Memory B cell (primary cell): ENCODE results near the gene NCOR2.

Source experiments
- ATAC-seq: fragments of 150-1000 bp; cut with Tn5 transposase; 2 replicates; pipeline ENCODE4 v1.10.0; 2021; ENCODE audit warnings: low read depth, mild to moderate bottlenecking, moderate library complexity
- DNase-seq, 2 donors: peaks; one replicate each; pipeline ENCODE4 v3.0.0; 2022; ENCODE audit warnings: low spot score in 2 of 2
- H3K27ac Mint-ChIP-seq: one replicate; pipeline ENCODE4 v1.8.0; 2022; ENCODE audit warnings: mild to moderate bottlenecking, moderate library complexity, mixed read lengths
- H3K27me3 Mint-ChIP-seq: one replicate; pipeline ENCODE4 v1.8.0; 2022; ENCODE audit warnings: mixed read lengths
- H3K36me3 Mint-ChIP-seq: one replicate; pipeline ENCODE4 v1.8.0; 2022; ENCODE audit warnings: mild to moderate bottlenecking, mixed read lengths
- H3K4me1 Mint-ChIP-seq: one replicate; pipeline ENCODE4 v1.8.0; 2022; ENCODE audit warnings: mixed read lengths
- H3K4me3 Mint-ChIP-seq: one replicate; pipeline ENCODE4 v1.8.0; 2022; ENCODE audit warnings: mild to moderate bottlenecking, moderate library complexity, mixed read lengths
- H3K9me3 Mint-ChIP-seq: one replicate; pipeline ENCODE4 v1.8.0; 2022; ENCODE audit warnings: mixed read lengths

Gene NCOR2

DNA sequence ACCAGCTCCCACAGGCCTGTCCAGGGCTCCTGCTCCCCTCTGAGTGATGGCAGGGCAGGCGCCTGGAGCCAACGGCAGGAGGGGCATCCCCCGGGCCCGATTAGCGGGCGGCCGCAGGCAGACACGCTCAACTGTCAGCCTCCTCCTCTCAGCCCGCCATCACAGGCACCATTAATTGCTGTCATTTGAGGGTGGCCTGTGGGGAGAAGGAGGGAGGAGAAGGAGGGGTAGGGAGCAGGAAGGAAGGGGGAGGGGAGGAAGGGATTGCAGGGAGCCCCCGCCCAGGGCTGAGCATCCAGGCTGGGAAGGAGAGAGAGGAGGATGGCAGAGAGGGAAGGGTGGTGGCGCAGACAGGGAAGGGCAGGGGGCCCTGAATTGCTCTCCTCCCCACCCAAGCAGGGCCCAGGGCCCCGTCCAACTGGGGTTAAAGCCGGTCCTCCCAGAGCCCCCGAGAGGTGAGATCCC lies 36.1 kb downstream of the NCOR2 start:
- H3K4me1 Mint-ChIP-seq, result peaks cover 7% of the 10 kb centered on the region
- no peak overlapping the region for H3K4me3 Mint-ChIP-seq
- H3K27ac Mint-ChIP-seq, result no peak overlapping the region
- DNase-seq, result no peak
- no peak for ATAC-seq
- H3K9me3 Mint-ChIP-seq, result no peaks in the 10 kb centered on the region
- no peaks in the 10 kb centered on the region for H3K27me3 Mint-ChIP-seq
- H3K36me3 Mint-ChIP-seq, result peaks cover 8% of the 10 kb centered on the region

- ATAC-seq, result no peak
- Mint-ChIP-seq H3K36me3 (peaks cover 8% of the 10 kb centered on the region), H3K4me3 (no peak overlapping the region), H3K4me1 (peaks cover 7% of the 10 kb centered on the region), H3K9me3 (no peaks in the 10 kb centered on the region), H3K27ac (no peak overlapping the region), H3K27me3 (no peaks in the 10 kb centered on the region)
- no peak for DNase-seq
Measured at GRCh38 chr12:124530637-124531263, 36.7 kb downstream of the NCOR2 start.

DNA sequence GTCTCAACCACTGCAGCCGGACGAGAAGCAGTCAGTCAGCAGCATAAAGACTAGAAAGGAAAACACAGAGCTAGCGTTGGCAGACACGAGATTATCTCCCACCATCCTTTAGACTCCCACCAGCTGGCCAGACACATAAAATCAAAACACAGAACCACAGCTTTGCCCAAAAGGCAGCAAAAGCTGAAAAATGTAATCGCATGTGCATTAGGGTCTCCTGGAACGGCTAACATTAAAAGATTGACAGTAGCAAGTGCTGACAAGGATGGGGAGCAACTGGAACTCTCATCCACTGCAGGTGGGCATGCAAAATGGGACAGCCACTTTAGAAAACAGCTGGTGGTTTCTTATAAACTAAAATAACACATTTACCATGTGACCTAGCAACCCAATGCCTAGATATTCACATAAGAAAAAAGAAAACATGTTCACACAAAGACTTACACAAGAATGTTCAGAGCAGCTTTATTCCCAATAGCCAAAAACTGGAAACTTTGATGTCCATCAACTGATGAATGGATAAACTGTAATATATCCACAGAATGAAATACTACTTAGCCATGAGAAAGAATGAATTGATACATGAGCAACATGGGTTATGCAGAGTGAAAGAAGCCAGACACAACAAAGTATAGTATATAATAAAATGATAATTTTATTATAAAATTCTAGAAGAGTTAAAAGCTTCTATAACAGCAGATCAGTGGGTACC lies 37.7 kb downstream of the NCOR2 start:
- no peak overlapping the region for H3K4me3 Mint-ChIP-seq
- no peaks in the 10 kb centered on the region for H3K27me3 Mint-ChIP-seq
- peaks cover 8% of the 10 kb centered on the region for H3K36me3 Mint-ChIP-seq
- H3K9me3 Mint-ChIP-seq, result no peaks in the 10 kb centered on the region
- DNase-seq, result no peak
- H3K4me1 Mint-ChIP-seq, result peaks cover 8% of the 10 kb centered on the region
- no peak overlapping the region for H3K27ac Mint-ChIP-seq
- ATAC-seq, result no peak

DNA sequence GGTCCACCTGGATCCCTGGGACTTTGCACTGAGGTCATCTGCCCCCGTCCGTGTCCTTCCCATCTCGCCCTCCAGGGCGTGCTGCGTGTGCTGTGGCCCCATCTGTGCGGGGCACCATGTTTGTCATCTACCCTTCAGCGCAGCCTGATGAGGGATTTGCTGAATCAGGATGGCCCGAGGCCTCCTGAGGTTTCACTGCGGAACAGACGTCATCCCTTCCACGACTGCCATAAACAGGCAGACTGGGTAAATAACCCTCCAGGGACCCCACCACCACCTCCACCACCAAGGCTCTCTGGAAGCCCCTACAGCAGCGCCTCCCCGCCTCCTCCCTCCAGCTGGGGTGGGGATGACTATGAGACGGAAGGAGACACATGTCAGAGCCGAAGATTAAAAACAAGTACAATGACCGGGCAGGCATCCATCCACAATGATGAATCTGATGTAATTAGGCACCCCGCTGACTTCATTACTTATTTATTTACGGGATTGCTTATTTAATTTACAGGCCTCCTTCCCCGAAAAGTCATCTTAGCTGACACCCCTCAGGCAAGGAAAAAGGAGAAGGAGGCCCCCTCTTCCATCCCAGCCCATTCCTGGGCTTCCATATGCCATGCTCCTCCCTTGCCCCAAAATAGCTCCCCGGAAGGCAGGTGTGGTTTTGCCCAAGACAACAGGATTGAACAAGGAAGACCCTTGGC lies 39.4 kb downstream of the NCOR2 start:
- H3K4me1 Mint-ChIP-seq, result peaks cover 10% of the 10 kb centered on the region
- no peak overlapping the region for H3K27ac Mint-ChIP-seq
- no peak for ATAC-seq

DNA sequence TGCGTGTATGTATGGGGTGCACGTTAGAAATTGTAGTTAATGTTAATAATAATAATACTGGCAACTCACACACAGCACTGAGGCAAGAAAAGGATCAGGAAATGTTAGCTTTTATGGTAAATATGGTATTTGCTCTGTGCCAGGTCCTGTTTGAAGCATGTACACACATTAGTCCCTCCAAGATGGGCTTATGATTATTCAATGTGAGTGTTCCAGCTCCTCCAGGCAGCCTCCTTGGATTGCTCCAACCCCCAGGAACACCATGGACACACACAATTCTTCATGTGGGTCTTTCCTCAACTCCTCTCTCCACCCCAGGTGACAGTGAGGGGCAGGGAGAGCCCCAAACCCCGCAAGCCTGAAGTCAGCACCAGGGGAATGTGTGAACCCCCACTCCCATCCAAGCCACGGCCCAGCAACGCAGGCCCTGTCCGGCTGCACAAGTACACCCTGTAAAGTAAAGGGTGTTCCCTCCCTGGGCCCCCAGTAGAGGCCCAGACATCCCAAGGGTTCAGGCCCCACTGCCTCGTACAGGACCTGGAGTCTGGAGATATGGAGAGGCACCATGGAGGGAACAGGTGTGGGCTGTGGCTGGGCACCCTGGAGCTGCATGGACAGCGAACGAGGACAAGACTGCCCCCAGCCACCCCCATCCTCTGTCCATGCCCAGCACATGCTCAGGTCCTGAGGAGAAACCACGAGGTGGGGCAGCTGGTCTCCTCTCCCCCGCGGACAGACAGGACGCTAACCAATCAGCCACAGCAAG lies 41.3 kb downstream of the NCOR2 start:
- ATAC-seq (no peak), DNase-seq (no peak)
- no peak overlapping the region for H3K27ac Mint-ChIP-seq
- H3K36me3 Mint-ChIP-seq, result peaks cover 2% of the 10 kb centered on the region
- H3K4me3 Mint-ChIP-seq, result no peak overlapping the region
- peaks cover 13% of the 10 kb centered on the region for H3K4me1 Mint-ChIP-seq
- H3K27me3 Mint-ChIP-seq, result no peaks in the 10 kb centered on the region
- no peaks in the 10 kb centered on the region for H3K9me3 Mint-ChIP-seq

More for the DNA sequence above, 39.4 kb downstream of the NCOR2 start:
- H3K4me3 Mint-ChIP-seq, result no peak overlapping the region
- no peaks in the 10 kb centered on the region for H3K27me3 Mint-ChIP-seq
- DNase-seq, result no peak
- no peaks in the 10 kb centered on the region for H3K9me3 Mint-ChIP-seq
- peaks cover 3% of the 10 kb centered on the region for H3K36me3 Mint-ChIP-seq

DNA sequence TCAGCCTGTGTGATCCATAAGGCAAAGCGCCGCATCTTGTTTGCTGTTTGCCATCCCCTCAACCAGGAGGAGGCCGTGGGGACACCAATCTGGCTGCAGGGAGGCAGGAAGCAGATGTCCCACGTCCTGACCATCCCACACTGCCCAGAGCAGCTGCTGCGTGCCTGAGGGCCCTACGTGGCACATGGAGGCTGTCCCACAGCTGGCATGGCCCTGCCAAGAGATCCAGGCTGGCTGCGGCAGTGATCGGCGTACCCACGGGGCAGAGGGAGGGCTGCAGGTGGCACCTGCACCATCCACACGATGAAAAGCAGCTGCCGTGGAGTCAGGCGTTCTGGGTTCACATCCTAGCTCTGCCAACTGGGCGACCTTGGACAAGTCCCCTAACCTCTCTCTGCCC lies 42.0 kb downstream of the NCOR2 start:
- Mint-ChIP-seq H3K9me3 (no peaks in the 10 kb centered on the region), H3K36me3 (peaks cover 2% of the 10 kb centered on the region), H3K27ac (no peak overlapping the region), H3K27me3 (no peaks in the 10 kb centered on the region), H3K4me3 (no peak overlapping the region), H3K4me1 (peaks cover 14% of the 10 kb centered on the region)
- no peak for ATAC-seq
- no peak for DNase-seq

DNA sequence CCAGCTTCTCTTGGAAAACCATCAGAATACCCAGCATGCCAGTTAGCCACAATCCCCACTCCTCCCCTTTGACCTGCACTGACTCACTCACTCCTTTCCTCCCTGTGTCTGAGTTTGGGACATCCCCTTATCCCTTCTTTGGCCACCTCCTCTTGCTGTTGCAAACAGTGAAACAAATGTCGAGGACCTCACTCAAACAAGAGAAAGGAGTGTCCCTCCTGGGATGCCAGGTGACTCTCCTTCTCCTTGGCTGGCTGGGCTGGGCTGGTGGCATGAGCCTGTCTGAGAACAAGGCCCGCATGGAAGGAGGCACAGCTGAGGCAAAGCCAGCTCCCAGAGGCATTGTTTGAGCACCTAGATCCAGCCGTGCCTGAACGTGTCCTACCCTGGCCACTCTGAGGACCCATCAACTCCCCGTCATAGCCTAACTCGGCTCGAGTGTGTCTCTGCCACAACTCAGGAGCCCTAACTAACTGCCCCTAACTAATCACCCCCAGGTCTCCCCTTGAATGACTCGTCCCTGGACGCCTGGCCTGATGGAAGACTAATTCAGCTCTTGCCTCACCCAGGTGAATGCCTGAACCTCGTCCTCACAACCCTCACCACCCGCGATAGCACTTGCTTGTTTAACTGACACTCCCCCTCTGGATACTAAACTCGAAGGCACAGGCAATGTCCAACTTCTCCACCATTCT lies 43.0 kb downstream of the NCOR2 start:
- peaks cover 2% of the 10 kb centered on the region for H3K36me3 Mint-ChIP-seq
- H3K4me3 Mint-ChIP-seq, result no peak overlapping the region
- H3K27me3 Mint-ChIP-seq, result no peaks in the 10 kb centered on the region
- no peaks in the 10 kb centered on the region for H3K9me3 Mint-ChIP-seq
- ATAC-seq (no peak), DNase-seq (no peak)
- peaks cover 16% of the 10 kb centered on the region for H3K4me1 Mint-ChIP-seq
- H3K27ac Mint-ChIP-seq, result peak overlapping the region; percentile 15

DNA sequence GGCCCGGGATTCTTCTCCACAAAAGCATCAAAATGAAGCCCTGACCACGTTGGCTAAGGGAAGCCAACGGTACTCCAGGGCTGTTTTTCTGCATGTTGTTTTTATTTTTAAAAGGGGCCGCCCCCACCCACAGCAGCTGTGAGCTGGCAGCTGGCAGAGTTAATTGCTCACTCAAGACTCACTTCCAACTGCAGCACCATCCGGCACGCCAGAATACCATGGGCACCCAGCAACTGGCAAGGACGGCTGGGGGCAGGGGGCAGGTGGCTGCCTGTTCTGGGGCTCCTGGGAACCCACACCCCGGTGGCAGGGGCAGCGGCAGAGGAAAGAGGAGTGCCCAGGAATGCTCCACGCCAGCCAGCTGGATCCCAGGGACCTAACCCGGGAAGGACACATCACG lies 44.3 kb downstream of the NCOR2 start:
- Mint-ChIP-seq H3K27me3 (no peaks in the 10 kb centered on the region), H3K4me3 (no peak overlapping the region), H3K9me3 (no peaks in the 10 kb centered on the region), H3K27ac (no peak overlapping the region), H3K36me3 (peaks cover 4% of the 10 kb centered on the region), H3K4me1 (peaks cover 15% of the 10 kb centered on the region)
- DNase-seq (no peak), ATAC-seq (no peak)

- H3K4me3 Mint-ChIP-seq, result no peak overlapping the region
- H3K27ac Mint-ChIP-seq, result no peak overlapping the region
- DNase-seq (no peak), ATAC-seq (no peak)
- peaks cover 15% of the 10 kb centered on the region for H3K4me1 Mint-ChIP-seq
- H3K9me3 Mint-ChIP-seq, result no peaks in the 10 kb centered on the region
- H3K27me3 Mint-ChIP-seq, result no peaks in the 10 kb centered on the region
- peaks cover 4% of the 10 kb centered on the region for H3K36me3 Mint-ChIP-seq
Measured at GRCh38 chr12:124520907-124521306, 46.5 kb downstream of the NCOR2 start.

GRCh38 chr12:124520265-124520701 lies 47.1 kb downstream of the NCOR2 start:
- no peak for ATAC-seq
- H3K27ac Mint-ChIP-seq, result no peak overlapping the region
- no peaks in the 10 kb centered on the region for H3K9me3 Mint-ChIP-seq
- peaks cover 15% of the 10 kb centered on the region for H3K4me1 Mint-ChIP-seq
- no peak for DNase-seq
- H3K36me3 Mint-ChIP-seq, result peaks cover 6% of the 10 kb centered on the region
- no peaks in the 10 kb centered on the region for H3K27me3 Mint-ChIP-seq
- no peak overlapping the region for H3K4me3 Mint-ChIP-seq

DNA sequence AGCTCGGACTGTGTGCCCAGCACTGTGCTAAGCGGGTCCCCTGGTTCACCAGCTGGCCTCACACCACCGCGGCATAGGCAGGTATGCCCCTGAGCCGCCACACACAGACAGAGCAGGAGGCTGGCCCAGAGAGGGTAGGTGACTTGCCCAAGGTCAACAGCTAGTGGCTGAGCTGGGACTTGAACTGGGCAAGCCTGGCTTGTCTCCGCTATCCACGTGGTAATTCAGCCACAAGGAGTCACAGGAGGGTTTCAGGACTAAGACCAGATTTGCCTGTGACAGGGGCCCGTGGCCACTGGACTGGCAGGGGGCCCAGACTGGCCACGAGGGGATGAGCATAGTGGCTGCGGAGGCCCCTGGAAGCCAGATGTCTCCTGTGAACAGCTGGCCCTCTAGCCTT lies 47.7 kb downstream of the NCOR2 start:
- no peaks in the 10 kb centered on the region for H3K27me3 Mint-ChIP-seq
- no peak overlapping the region for H3K4me3 Mint-ChIP-seq
- no peaks in the 10 kb centered on the region for H3K9me3 Mint-ChIP-seq
- no peak overlapping the region for H3K27ac Mint-ChIP-seq
- ATAC-seq (no peak), DNase-seq (no peak)
- peaks cover 14% of the 10 kb centered on the region for H3K4me1 Mint-ChIP-seq
- peaks cover 6% of the 10 kb centered on the region for H3K36me3 Mint-ChIP-seq

GRCh38 chr12:124518051-124518932 lies 49.1 kb downstream of the NCOR2 start:
- Mint-ChIP-seq H3K4me1 (peaks cover 8% of the 10 kb centered on the region), H3K4me3 (no peak overlapping the region), H3K9me3 (no peaks in the 10 kb centered on the region), H3K27me3 (no peaks in the 10 kb centered on the region), H3K27ac (no peak overlapping the region), H3K36me3 (peaks cover 7% of the 10 kb centered on the region)
- DNase-seq (no peak), ATAC-seq (no peak)
